ENCODE results near the gene STBD1.

Gene STBD1

GRCh38 chr4:76307660-76308014 lies 1.1 kb downstream of the STBD1 start:
- H3K27ac ChIP-seq (ENCODE audit: low read length): no peak overlapping the region
- peaks cover 8% of the 10 kb centered on the region for H3K4me1 ChIP-seq (ENCODE audit: insufficient read depth, low read length)
- H3K36me3 ChIP-seq (ENCODE audit: insufficient read depth, low read length): no peaks in the 10 kb centered on the region
- DNase-seq: no peak
- ATAC-seq (ENCODE audit: insufficient read depth, low read depth): no peak
- no peak overlapping the region for H3K4me3 ChIP-seq (ENCODE audit: low read depth in 1 of 2, low read length in 2 of 2)
- no peak overlapping the region for H3K9ac ChIP-seq (ENCODE audit: low read depth, low read length)
- no peaks in the 10 kb centered on the region for H3K27me3 ChIP-seq (ENCODE audit: insufficient read depth, low read length, poor library complexity)
- H2AFZ ChIP-seq (ENCODE audit: low read depth, low read length): no peak overlapping the region
- TF ChIP-seq, protein P1, sequence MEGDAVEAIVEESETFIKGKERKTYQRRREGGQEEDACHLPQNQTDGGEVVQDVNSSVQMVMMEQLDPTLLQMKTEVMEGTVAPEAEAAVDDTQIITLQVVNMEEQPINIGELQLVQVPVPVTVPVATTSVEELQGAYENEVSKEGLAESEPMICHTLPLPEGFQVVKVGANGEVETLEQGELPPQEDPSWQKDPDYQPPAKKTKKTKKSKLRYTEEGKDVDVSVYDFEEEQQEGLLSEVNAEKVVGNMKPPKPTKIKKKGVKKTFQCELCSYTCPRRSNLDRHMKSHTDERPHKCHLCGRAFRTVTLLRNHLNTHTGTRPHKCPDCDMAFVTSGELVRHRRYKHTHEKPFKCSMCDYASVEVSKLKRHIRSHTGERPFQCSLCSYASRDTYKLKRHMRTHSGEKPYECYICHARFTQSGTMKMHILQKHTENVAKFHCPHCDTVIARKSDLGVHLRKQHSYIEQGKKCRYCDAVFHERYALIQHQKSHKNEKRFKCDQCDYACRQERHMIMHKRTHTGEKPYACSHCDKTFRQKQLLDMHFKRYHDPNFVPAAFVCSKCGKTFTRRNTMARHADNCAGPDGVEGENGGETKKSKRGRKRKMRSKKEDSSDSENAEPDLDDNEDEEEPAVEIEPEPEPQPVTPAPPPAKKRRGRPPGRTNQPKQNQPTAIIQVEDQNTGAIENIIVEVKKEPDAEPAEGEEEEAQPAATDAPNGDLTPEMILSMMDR (IDR thresholded peaks at IDR 0.05; ENCODE audit: borderline replicate concordance, extremely low read depth, low read length, poor library complexity, severe bottlenecking): no peak
- TF ChIP-seq EZH2 (IDR thresholded peaks at IDR 0.05; ENCODE audit: borderline replicate concordance, low read depth, low read length, severe bottlenecking): no peak
- H3K4me2 ChIP-seq (ENCODE audit: insufficient read depth, low read length): no peak overlapping the region
- H3K9me3 ChIP-seq (ENCODE audit: insufficient read depth, low read length, severe bottlenecking): no peaks in the 10 kb centered on the region
- H3K79me2 ChIP-seq (ENCODE audit: insufficient read depth, low read length): no peaks in the 10 kb centered on the region
- H4K20me1 ChIP-seq (ENCODE audit: insufficient read depth, low read length): no peaks in the 10 kb centered on the region

DNA sequence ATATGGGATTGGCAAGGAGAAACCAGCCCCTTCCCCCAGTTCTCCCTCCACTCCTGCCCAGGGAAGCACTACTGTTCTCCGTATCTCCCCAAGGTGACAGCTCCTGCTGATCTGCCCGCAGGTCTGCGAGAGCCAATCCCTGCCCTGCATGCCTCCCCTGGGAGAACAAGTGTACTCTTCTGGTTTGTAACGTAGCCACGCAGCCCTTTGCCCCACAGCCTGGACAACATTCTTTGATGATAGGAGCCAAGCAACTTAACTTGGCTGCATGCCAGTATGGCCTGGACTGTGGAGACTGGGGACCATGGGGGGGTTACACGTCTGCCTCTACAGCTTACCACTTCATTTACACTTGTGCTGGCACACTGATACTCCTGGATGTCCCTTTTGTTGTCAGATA lies 2.0 kb downstream of the STBD1 start:
- ATAC-seq (ENCODE audit: insufficient read depth, low read depth) (no peak), DNase-seq (no peak)
- Histone ChIP-seq H4K20me1 (ENCODE audit: insufficient read depth, low read length) (no peaks in the 10 kb centered on the region), H3K27ac (ENCODE audit: low read length) (no peak overlapping the region), H2AFZ (ENCODE audit: low read depth, low read length) (no peak overlapping the region), H3K9me3 (ENCODE audit: insufficient read depth, low read length, severe bottlenecking) (no peaks in the 10 kb centered on the region), H3K4me1 (ENCODE audit: insufficient read depth, low read length) (peaks cover 8% of the 10 kb centered on the region), H3K9ac (ENCODE audit: low read depth, low read length) (no peak overlapping the region), H3K27me3 (ENCODE audit: insufficient read depth, low read length, poor library complexity) (no peaks in the 10 kb centered on the region), H3K36me3 (ENCODE audit: insufficient read depth, low read length) (no peaks in the 10 kb centered on the region), H3K4me3 (ENCODE audit: low read depth in 1 of 2, low read length in 2 of 2) (no peak overlapping the region), H3K79me2 (ENCODE audit: insufficient read depth, low read length) (no peaks in the 10 kb centered on the region), H3K4me2 (ENCODE audit: insufficient read depth, low read length) (no peak overlapping the region)
- TF ChIP-seq, protein P1 (IDR thresholded peaks at IDR 0.05; ENCODE audit: borderline replicate concordance, extremely low read depth, low read length, poor library complexity, severe bottlenecking): no peak
- TF ChIP-seq EZH2 (IDR thresholded peaks at IDR 0.05; ENCODE audit: borderline replicate concordance, low read depth, low read length, severe bottlenecking): no peak

DNA sequence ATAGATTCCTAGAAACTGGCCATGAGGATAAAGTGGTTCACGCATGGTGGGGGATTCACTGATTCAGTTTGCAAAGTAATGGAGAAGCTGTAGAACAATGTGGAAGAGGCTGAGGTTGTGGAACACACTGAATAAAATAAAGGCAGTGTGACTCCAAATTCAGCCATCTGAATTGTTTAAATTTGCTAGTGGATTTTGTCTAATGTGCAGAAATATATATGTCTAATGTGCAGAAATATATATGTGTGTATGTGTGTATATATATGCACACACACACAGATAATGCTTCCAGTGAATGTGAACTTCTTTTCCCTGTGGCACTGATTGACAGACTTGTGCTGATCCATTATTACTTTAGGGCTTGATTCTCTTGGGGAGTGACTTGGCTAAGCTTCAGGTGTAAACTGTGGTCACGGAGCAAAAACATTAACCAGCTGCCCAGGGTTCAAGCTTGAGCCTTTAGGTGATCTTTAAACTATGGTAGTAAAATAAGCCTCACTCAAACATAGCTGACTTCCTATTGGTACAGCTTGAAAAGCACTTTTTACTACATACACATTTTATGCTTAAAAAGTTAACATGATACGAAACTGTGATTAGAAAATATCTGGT lies 3.5 kb downstream of the STBD1 start:
- H3K36me3 ChIP-seq (ENCODE audit: insufficient read depth, low read length): no peaks in the 10 kb centered on the region
- no peak overlapping the region for H3K9ac ChIP-seq (ENCODE audit: low read depth, low read length)
- no peak overlapping the region for H3K4me2 ChIP-seq (ENCODE audit: insufficient read depth, low read length)
- no peak for TF ChIP-seq EZH2 (IDR thresholded peaks at IDR 0.05; ENCODE audit: borderline replicate concordance, low read depth, low read length, severe bottlenecking)
- TF ChIP-seq, protein P1 (IDR thresholded peaks at IDR 0.05; ENCODE audit: borderline replicate concordance, extremely low read depth, low read length, poor library complexity, severe bottlenecking): no peak
- H4K20me1 ChIP-seq (ENCODE audit: insufficient read depth, low read length): no peaks in the 10 kb centered on the region
- H3K9me3 ChIP-seq (ENCODE audit: insufficient read depth, low read length, severe bottlenecking): no peaks in the 10 kb centered on the region
- DNase-seq: no peak
- H3K27ac ChIP-seq (ENCODE audit: low read length): no peak overlapping the region
- H2AFZ ChIP-seq (ENCODE audit: low read depth, low read length): no peak overlapping the region
- ATAC-seq (ENCODE audit: insufficient read depth, low read depth): no peak
- H3K4me1 ChIP-seq (ENCODE audit: insufficient read depth, low read length): peaks cover 3% of the 10 kb centered on the region
- no peak overlapping the region for H3K4me3 ChIP-seq (ENCODE audit: low read depth in 1 of 2, low read length in 2 of 2)
- H3K27me3 ChIP-seq (ENCODE audit: insufficient read depth, low read length, poor library complexity): no peaks in the 10 kb centered on the region
- H3K79me2 ChIP-seq (ENCODE audit: insufficient read depth, low read length): no peaks in the 10 kb centered on the region

DNA sequence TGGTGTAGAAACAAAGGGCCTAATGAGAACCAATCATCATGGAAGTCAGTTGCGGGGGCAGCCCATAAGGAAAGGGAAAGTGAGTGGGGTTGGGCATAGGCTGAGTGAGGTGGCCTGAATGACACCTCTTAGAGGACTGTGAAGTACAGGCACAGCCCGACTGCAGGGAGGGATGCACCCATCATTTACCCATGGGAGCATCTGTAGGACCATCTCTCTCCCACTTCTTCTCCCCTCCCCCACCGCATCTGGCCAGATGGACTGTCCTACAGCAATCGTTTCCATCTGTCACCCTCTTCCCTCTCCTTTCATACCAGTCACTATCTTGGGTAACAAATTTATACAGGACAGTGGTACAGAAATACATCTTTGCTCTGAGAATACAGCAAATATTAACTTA lies 4.2 kb downstream of the STBD1 start:
- Histone ChIP-seq H3K4me1 (ENCODE audit: insufficient read depth, low read length) (no peaks in the 10 kb centered on the region), H3K79me2 (ENCODE audit: insufficient read depth, low read length) (no peaks in the 10 kb centered on the region), H2AFZ (ENCODE audit: low read depth, low read length) (no peak overlapping the region), H3K4me3 (ENCODE audit: low read depth in 1 of 2, low read length in 2 of 2) (no peak overlapping the region), H3K27ac (ENCODE audit: low read length) (no peak overlapping the region), H3K36me3 (ENCODE audit: insufficient read depth, low read length) (no peaks in the 10 kb centered on the region), H3K27me3 (ENCODE audit: insufficient read depth, low read length, poor library complexity) (no peaks in the 10 kb centered on the region), H3K9me3 (ENCODE audit: insufficient read depth, low read length, severe bottlenecking) (no peaks in the 10 kb centered on the region), H3K9ac (ENCODE audit: low read depth, low read length) (no peak overlapping the region), H4K20me1 (ENCODE audit: insufficient read depth, low read length) (no peaks in the 10 kb centered on the region), H3K4me2 (ENCODE audit: insufficient read depth, low read length) (no peak overlapping the region)
- no peak for TF ChIP-seq EZH2 (IDR thresholded peaks at IDR 0.05; ENCODE audit: borderline replicate concordance, low read depth, low read length, severe bottlenecking)
- TF ChIP-seq, protein P1 (IDR thresholded peaks at IDR 0.05; ENCODE audit: borderline replicate concordance, extremely low read depth, low read length, poor library complexity, severe bottlenecking): no peak
- ATAC-seq (ENCODE audit: insufficient read depth, low read depth): no peak
- DNase-seq: no peak

Measured in DND-41 (cell line).